Measurements from ENCODE around the gene TESK2. TPM values are rescaled to one million over a fixed set of nuclear protein-coding genes. Genes with fewer than 3 reads are reported as not detected.
A peak's percentile ranks its signal among the peaks of the same experiment; 100 is the strongest.
"Not testable (repeated sequence)": the region's sequence is repeated elsewhere in the genome, so short reads cannot be mapped to it uniquely, and the experiment has no call there.

Gene TESK2
- total RNA-seq, 4 donors from 2014 or later = 16.5 to 30.5 (median 23.2) TPM

DNA sequence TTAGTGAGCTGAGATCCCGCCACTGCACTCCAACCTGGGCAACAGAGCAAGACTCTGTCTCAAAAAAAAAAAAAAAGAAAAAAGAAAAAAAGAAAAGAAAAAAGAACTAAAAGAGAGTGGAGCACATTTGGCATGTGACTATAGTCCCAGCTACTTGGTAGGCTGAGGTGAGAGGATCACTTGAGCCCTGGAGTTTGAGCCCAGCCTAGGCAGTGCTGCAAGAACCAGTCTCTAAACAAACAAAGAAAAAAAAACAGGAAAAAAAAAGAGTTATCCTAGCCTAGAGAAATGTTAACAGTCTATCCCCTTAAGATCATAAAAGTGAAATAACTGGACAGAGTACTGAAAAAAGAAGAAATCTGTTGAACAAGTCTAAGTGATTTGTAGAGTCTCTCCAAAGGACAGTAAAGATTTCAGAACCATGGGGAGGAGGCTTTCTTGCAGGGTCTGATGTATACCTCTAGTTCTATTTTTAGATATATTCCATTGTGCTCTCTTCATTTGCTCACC is 35.2 kb upstream of the TESK2 start:
- H3K9me3 ChIP-seq = no peaks in the 10 kb centered on the region
- H3K4me1 ChIP-seq = no peaks in the 10 kb centered on the region
- no peak overlapping the region for H3K4me3 ChIP-seq
- no peak overlapping the region for H3K27ac ChIP-seq
- H3K27me3 ChIP-seq = no peaks in the 10 kb centered on the region
- no peak for TF ChIP-seq CTCF (IDR thresholded peaks at IDR 0.05)
- TF ChIP-seq POLR2A (IDR thresholded peaks at IDR 0.05) = no peak
- no peaks in the 10 kb centered on the region for H3K36me3 ChIP-seq
- DNase-seq = no peak

DNA sequence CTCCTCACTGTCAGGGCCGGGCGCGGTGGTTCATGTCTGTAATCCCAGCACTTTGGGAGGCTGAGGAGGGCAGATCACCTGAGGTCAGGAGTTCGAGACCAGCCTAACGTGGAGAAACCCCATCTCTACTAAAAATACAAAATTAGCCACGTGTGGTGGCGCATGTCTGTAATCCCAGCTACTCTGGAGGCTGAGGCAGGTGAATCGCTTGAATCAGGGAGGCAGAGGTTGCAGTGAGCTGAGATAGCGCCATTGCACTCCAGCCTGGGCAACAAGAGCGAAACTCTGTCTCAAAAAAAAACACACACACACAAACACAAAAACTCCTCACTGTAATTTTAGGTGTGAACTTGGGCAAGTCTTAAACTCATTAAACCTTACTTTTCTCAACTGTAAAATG is 33.0 kb upstream of the TESK2 start:
- H3K4me3 ChIP-seq, H3K4me1 ChIP-seq: not testable (repeated sequence)

DNA sequence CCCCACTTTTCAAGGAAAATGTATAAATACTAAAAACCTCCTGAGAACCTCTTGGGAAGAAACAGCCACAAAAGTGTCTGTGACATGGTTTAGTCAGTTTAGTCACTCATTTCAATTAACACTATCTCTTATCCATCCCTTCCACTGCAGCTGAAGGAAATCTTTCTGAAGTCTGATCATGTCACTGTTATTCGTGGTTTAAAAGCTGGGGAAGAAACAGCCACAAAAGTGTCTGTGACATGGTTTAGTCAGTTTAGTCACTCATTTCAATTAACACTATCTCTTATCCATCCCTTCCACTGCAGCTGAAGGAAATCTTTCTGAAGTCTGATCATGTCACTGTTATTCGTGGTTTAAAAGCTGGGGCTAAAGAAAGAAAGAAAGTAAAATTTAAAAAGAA is 32.6 kb upstream of the TESK2 start:
- not testable (repeated sequence) for DNase-seq, H3K9me3 ChIP-seq, H3K4me3 ChIP-seq, H3K27ac ChIP-seq, H3K36me3 ChIP-seq, H3K27me3 ChIP-seq
- peaks cover 0 to 13% (median 3%) of the 10 kb centered on the region in 4 donors for H3K4me1 ChIP-seq

More for the DNA sequence above, 33.0 kb upstream of the TESK2 start:
- not testable (repeated sequence) for DNase-seq, H3K27ac ChIP-seq, H3K27me3 ChIP-seq, H3K36me3 ChIP-seq, H3K9me3 ChIP-seq

- Histone ChIP-seq H3K36me3 (peaks cover 0 to 3% (median 0%) of the 10 kb centered on the region in 3 donors), H3K4me1 (peaks cover 0 to 16% (median 3%) of the 10 kb centered on the region in 4 donors), H3K9me3 (no peaks in the 10 kb centered on the region), H3K4me3 (peak overlapping the region; percentile 70 to 94 (median 82)), H3K27me3 (no peaks in the 10 kb centered on the region), H3K27ac (peak overlapping the region; percentile 85 to 95 (median 89))
- TF ChIP-seq CTCF (IDR thresholded peaks at IDR 0.05) (no peak), POLR2A (IDR thresholded peaks at IDR 0.05) (no peak)
- DNase-seq = no peak
Measured at GRCh38 chr1:45522324-45523104, 31.6 kb upstream of the TESK2 start.

DNA sequence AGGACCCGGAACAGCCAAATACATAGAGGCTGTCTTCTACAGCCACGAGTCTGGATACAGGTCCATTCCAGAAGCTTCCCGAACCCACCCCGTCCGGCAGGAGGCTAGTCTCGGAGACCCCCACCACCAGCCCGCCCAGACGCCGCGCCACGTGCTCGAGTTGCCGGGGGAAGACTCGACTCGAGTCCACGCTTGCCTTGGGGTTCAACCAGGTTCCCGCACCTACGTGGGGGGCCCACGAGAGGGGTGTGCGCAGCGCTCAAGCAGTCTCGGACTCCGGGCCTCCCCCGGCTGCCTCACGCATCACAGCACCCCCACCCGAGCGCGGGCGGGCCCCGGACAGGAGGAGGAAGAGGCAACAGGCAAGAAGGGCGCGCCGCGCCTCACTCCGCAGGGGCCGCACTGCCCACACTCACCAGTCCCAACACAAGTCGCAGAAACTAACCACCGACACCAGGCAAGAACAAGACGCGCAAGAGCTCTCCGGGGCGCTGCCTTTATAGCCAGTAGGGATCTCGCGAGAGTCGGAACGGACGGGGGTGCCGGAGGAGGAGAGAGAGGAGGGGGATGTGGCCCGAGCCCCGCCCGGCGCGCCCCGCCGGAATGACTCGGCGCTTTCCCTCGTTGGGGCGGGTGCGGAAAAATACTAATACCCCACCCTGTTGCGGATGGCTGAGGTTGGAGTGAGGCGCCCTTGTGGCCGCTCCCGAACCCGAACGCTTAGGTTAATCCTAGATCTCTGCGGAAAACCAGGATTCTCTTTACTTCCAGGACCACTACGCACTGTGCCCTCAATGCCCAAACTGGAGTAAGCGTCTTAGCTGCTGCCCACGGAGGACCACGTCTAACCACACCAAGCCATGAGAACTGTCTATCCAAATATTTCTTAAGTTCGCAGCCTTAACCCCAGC is 30.7 kb upstream of the TESK2 start, which contains the start of gene PRDX1:
PRDX1 (minus strand) TSS at position 472 of the 911 bp plus-strand sequence. CDS start 2,841 bp downstream, outside the sequence.
- H3K36me3 ChIP-seq = peaks cover 0 to 11% (median 0%) of the 10 kb centered on the region in 3 donors
- TF ChIP-seq POLR2A (IDR thresholded peaks at IDR 0.05) (peak; percentile 99), CTCF (IDR thresholded peaks at IDR 0.05) (peak in 3 of 6 experiments; percentile 1 to 34 (median 19))
- peaks cover 0 to 23% (median 5%) of the 10 kb centered on the region in 4 donors for H3K4me1 ChIP-seq
- peak within 1 kb of the TSS; percentile 85 to 95 (median 89) for H3K27ac ChIP-seq
- H3K27me3 ChIP-seq = no peaks in the 10 kb centered on the region
- no peaks in the 10 kb centered on the region for H3K9me3 ChIP-seq
- DNase-seq = peak; percentile 96 to 99 (median 98)
- H3K4me3 ChIP-seq = peak within 1 kb of the TSS; percentile 70 to 94 (median 82)

- not testable (repeated sequence) for H3K9me3 ChIP-seq, DNase-seq, H3K27me3 ChIP-seq
- H3K36me3 ChIP-seq = peaks cover 0 to 27% (median 0%) of the 10 kb centered on the region in 3 donors
- peak overlapping the region in 2 of 4 donors; percentile 75 to 94 for H3K4me3 ChIP-seq
- peak overlapping the region in 1 of 4 donors; percentile 25 for H3K27ac ChIP-seq
- peaks cover 0 to 38% (median 7%) of the 10 kb centered on the region in 4 donors for H3K4me1 ChIP-seq
Measured at GRCh38 chr1:45519774-45520173, 28.8 kb upstream of the TESK2 start.

Measured in Peyer's patch (tissue), 4 donors.